Suprapubic skin (tissue), 4 donors: ENCODE measurements around the gene EPSTI1.

ENCODE experiments used
- CTCF ChIP-seq, 2 donors: fragments of 200-600 bp in 1 of 2; fragments of 450-650 bp in 1 of 2; sonication (generic) in 1 of 2; IDR thresholded peaks; one replicate each; pipeline ENCODE4 v1.5.1; 2016 to 2019; ENCODE audit warnings: antibody characterized with exemption in 2 of 2, mild to moderate bottlenecking in 1 of 2, moderate library complexity in 1 of 2
- EP300 ChIP-seq: sonication (generic); formaldehyde crosslinking; IDR thresholded peaks from one replicate; pipeline ENCODE4 v1.6.1; 2017; ENCODE audit warnings: antibody characterized with exemption
- POLR2AphosphoS5 ChIP-seq, 3 donors: sonication (generic); formaldehyde crosslinking; IDR thresholded peaks; one replicate each; pipeline ENCODE4 v1.6.1; 2017; ENCODE audit warnings: antibody characterized with exemption in 3 of 3

GRCh38 chr13:43019811-43020210, 27.8 kb upstream of the EPSTI1 start:
- TF ChIP-seq CTCF (IDR thresholded peaks at IDR 0.05) (no peak), POLR2AphosphoS5 (IDR thresholded peaks at IDR 0.05) (no peak), EP300 (no peak)
